A549 (cell line): ENCODE results near the gene TCERG1. TPM values are rescaled to one million over a fixed set of nuclear protein-coding genes. Genes with fewer than 3 reads are reported as not detected.

Source experiments
- ATAC-seq, 2 experiments: fragments of 200-7000 bp in 1 of 2; fragments of >200 bp in 1 of 2; cut with Nextera tagmentation in 1 of 2; cut with Tn5 transposase in 1 of 2; 3 replicates each; pipeline versions ENCODE4 v1.8.0 to v1.9.1; 2018 to 2020; ENCODE audit warnings: mild to moderate bottlenecking in 1 of 2, moderate library complexity in 1 of 2
- CTCF ChIA-PET: fragments of 300-600 bp; sonication (Branson Sonifier 250); formaldehyde crosslinking; extraction: SDS; loops from one replicate; lab custom pipeline; 2021; ENCODE audit warnings: antibody characterized with exemption, inconsistent platforms; lab: Yijun Ruan, JAX
- POLR2A ChIA-PET: fragments of 350-600 bp; formaldehyde crosslinking; extraction: SDS; loops from one replicate; lab custom pipeline; 2021; ENCODE audit warnings: antibody characterized with exemption, inconsistent platforms; lab: Yijun Ruan, JAX
- DNase-seq, 2 experiments: peaks; one replicate each; pipeline versions ENCODE4 v3.0.0 to v3.0.0-alpha.2; 2011 to 2016; ENCODE audit warnings: low read depth in 1 of 2, low spot score in 1 of 2
- FAIRE-seq: peaks from 2 replicates; lab custom pipeline; 2011; peaks lifted over from hg19 to GRCh38; lab: Jason Lieb, UNC
- H3K27ac ChIP-seq, 2 experiments: fragments of >200 bp; sonication (Bioruptor Twin); formaldehyde crosslinking; 3 replicates each; pipeline ENCODE4 v1.5.1; 2016 to 2017
- H3K4me1 ChIP-seq: fragments of >200 bp; sonication (Bioruptor Twin); formaldehyde crosslinking; 3 replicates; pipeline ENCODE4 v1.6.1; 2016
- H3K4me2 ChIP-seq: fragments of >200 bp; sonication (Bioruptor Twin); formaldehyde crosslinking; 3 replicates; pipeline ENCODE4 v1.6.1; 2016
- H3K4me3 ChIP-seq: fragments of >200 bp; sonication (Bioruptor Twin); formaldehyde crosslinking; 3 replicates; pipeline ENCODE4 v1.5.1; 2016
- H3K9me3 ChIP-seq: fragments of >200 bp; sonication (Bioruptor Twin); formaldehyde crosslinking; 3 replicates; pipeline ENCODE4 v1.6.1; 2016
- CHD2 ChIP-seq: fragments of 150-350 bp; IDR thresholded peaks from 2 replicates; pipeline ENCODE4 v1.6.1; 2014; ENCODE audit warnings: low read length; ENCODE audit not compliant: partially characterized antibody
- CTCF ChIP-seq: fragments of >200 bp; sonication (Bioruptor Twin); formaldehyde crosslinking; IDR thresholded peaks from 3 replicates; pipeline ENCODE4 v1.5.1; 2016
- E2F6 ChIP-seq: IDR thresholded peaks from 2 replicates; pipeline ENCODE4 v1.6.1; 2012; ENCODE audit warnings: low read depth, borderline replicate concordance
- EHF ChIP-seq: fragments of 250-450 bp; sonication (Bioruptor Pico); IDR thresholded peaks from 2 replicates; pipeline ENCODE4 v1.5.0; 2020; ENCODE audit warnings: mild to moderate bottlenecking
- FOSB ChIP-seq: fragments of 250-450 bp; sonication (Bioruptor Pico); IDR thresholded peaks from 2 replicates; pipeline ENCODE4 v1.5.0; 2020; ENCODE audit warnings: mild to moderate bottlenecking, moderate library complexity
- FOXS1 ChIP-seq: fragments of 250-450 bp; sonication (Bioruptor Pico); IDR thresholded peaks from 2 replicates; pipeline ENCODE4 v1.5.0; 2020; ENCODE audit warnings: mild to moderate bottlenecking, moderate library complexity
- JUN ChIP-seq, 2 experiments: fragments of >200 bp; sonication (Bioruptor Twin); formaldehyde crosslinking; IDR thresholded peaks; 2 replicates in 1 of 2; 3 replicates in 1 of 2; pipeline ENCODE4 v1.6.1; 2016 to 2017
- JUNB ChIP-seq: fragments of >200 bp; sonication (Bioruptor Twin); formaldehyde crosslinking; IDR thresholded peaks from 2 replicates; pipeline ENCODE4 v1.6.1; 2016
- MAZ ChIP-seq: fragments of 150-350 bp; IDR thresholded peaks from 2 replicates; pipeline ENCODE4 v1.6.1; 2014; ENCODE audit warnings: antibody characterized with exemption, low read depth, low read length, borderline replicate concordance
- NPAS2 ChIP-seq: fragments of 250-450 bp; sonication (Bioruptor Pico); IDR thresholded peaks from 2 replicates; pipeline ENCODE4 v1.8.0; 2022; ENCODE audit warnings: mild to moderate bottlenecking, moderate library complexity, borderline replicate concordance
- NR3C1 ChIP-seq: fragments of >200 bp; sonication (Bioruptor Twin); formaldehyde crosslinking; IDR thresholded peaks from 3 replicates; pipeline ENCODE4 v1.6.1; 2017
- PBX3 ChIP-seq: IDR thresholded peaks from 2 replicates; pipeline ENCODE4 v1.6.1; 2012
- RARB ChIP-seq: fragments of 250-450 bp; sonication (Bioruptor Pico); IDR thresholded peaks from 2 replicates; pipeline ENCODE4 v1.8.0; 2021; ENCODE audit warnings: mild to moderate bottlenecking, moderate library complexity
- RCOR1 ChIP-seq: fragments of 150-350 bp; IDR thresholded peaks from 2 replicates; pipeline ENCODE4 v1.6.1; 2014; ENCODE audit warnings: antibody characterized with exemption, low read length, low read depth
- REST ChIP-seq: fragments of 200-600 bp; sonication (generic); IDR thresholded peaks from 2 replicates; pipeline ENCODE4 v1.6.1; 2016; ENCODE audit warnings: antibody characterized with exemption, mild to moderate bottlenecking, moderate library complexity
- SMC3 ChIP-seq: fragments of >200 bp; sonication (Bioruptor Twin); formaldehyde crosslinking; IDR thresholded peaks from 3 replicates; pipeline ENCODE4 v1.6.1; 2018; ENCODE audit warnings: inconsistent platforms
- SREBF2 ChIP-seq: fragments of 450-650 bp; IDR thresholded peaks from 2 replicates; pipeline ENCODE4 v1.6.1; 2014; ENCODE audit warnings: mild to moderate bottlenecking, moderate library complexity
- TFCP2L1 ChIP-seq: fragments of 250-450 bp; sonication (Bioruptor Pico); IDR thresholded peaks from 2 replicates; pipeline ENCODE4 v1.5.0; 2021; ENCODE audit warnings: mild to moderate bottlenecking
- TP53 ChIP-seq: fragments of 250-450 bp; sonication (Bioruptor Pico); IDR thresholded peaks from 2 replicates; pipeline ENCODE4 v1.5.0; 2021; ENCODE audit warnings: mild to moderate bottlenecking, moderate library complexity
- ZFP36 ChIP-seq: fragments of 450-650 bp; IDR thresholded peaks from 2 replicates; pipeline ENCODE4 v1.6.1; 2014; ENCODE audit warnings: borderline replicate concordance; ENCODE audit not compliant: partially characterized antibody
- ZNF302 ChIP-seq: fragments of 250-450 bp; sonication (Bioruptor Pico); IDR thresholded peaks from 2 replicates; pipeline ENCODE4 v1.9.0; 2021; ENCODE audit warnings: inconsistent platforms, mild to moderate bottlenecking, moderate library complexity
- ZSCAN20 ChIP-seq: fragments of 250-450 bp; sonication (Bioruptor Pico); IDR thresholded peaks from 2 replicates; pipeline ENCODE4 v1.8.0; 2022; ENCODE audit warnings: mild to moderate bottlenecking, moderate library complexity
- WGBS: methylation state at CpG from one replicate; pipeline ENCODE4 v1.1.6; 2017; ENCODE audit errors: missing lambda C conversion rate; 5-methylcytosine and 5-hydroxymethylcytosine counted together
- polyA plus RNA-seq, 4 experiments: library from polyadenylated mRNA; depleted of rRNA in 3 of 4; stranded (reverse); fragments of >200 nt; fragmentation: RNase III in 1 of 4; extraction: RNeasy Plus Mini Kit Qiagen cat#74134 plus additional on column Dnase treatment in 1 of 4; gene quantifications; 2 replicates in 3 of 4; 3 replicates in 1 of 4; pipeline ENCODE4 v1.2.3, GENCODE V29; 2011 to 2017
- TF ChIP-seq, protein P1 (sequence below): IDR thresholded peaks from 2 replicates; pipeline ENCODE4 v1.6.1; 2012

Gene TCERG1
- polyA plus RNA-seq, 2 of the 4 experiments (the other 2 are of a cell fraction) = 49.1 to 73.8 TPM

GRCh38 chr5:146482775-146483174 is 35.6 kb downstream of the TCERG1 start:
- Histone ChIP-seq H3K9me3 (no peaks in the 10 kb centered on the region), H3K4me3 (no peak overlapping the region), H3K4me2 (no peak overlapping the region), H3K4me1 (no peaks in the 10 kb centered on the region), H3K27ac (no peak overlapping the region)
- CTCF ChIA-PET = no interaction called here
- TF ChIP-seq RARB (CRISPR knock-in tag) = no peak
- no peak for TF ChIP-seq FOXS1 (CRISPR knock-in tag)
- TF ChIP-seq MAZ = no peak
- 92% methylated on average over 2 of the region's 2 CpGs for WGBS
- no peak for DNase-seq
- no peak for ATAC-seq
- POLR2A ChIA-PET = no interaction called here
- FAIRE-seq = no peak

- CTCF ChIA-PET = no interaction called here
- no peak for DNase-seq
- Histone ChIP-seq H3K27ac (no peak overlapping the region), H3K4me2 (no peak overlapping the region), H3K9me3 (no peaks in the 10 kb centered on the region), H3K4me3 (no peak overlapping the region), H3K4me1 (no peaks in the 10 kb centered on the region)
- ATAC-seq = no peak
- peak; percentile 18 for FAIRE-seq
- TF ChIP-seq, protein P1, sequence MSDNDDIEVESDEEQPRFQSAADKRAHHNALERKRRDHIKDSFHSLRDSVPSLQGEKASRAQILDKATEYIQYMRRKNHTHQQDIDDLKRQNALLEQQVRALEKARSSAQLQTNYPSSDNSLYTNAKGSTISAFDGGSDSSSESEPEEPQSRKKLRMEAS = no peak
- TF ChIP-seq PBX3 (no peak), E2F6 (no peak), EHF (no peak), ZNF302 (CRISPR knock-in tag) (no peak), JUNB (no peak), JUN (IDR thresholded peaks at IDR 0.05) (no peak), ZSCAN20 (no peak), CHD2 (no peak), SREBF2 (no peak), ZFP36 (no peak)
- POLR2A ChIA-PET = no interaction called here
These were observed 37.7 kb downstream of the TCERG1 start for GRCh38 chr5:146484714-146485391.

GRCh38 chr5:146490089-146490843 is 43.1 kb downstream of the TCERG1 start:
- CTCF ChIA-PET = interaction anchor here (1.0 to 1.3 kb wide), 2 partner anchors 10 to 43 kb away, joined by 3 read pairs; partner anchors contain the start of gene TCERG1
- WGBS = 90% methylated on average over 3 of the region's 3 CpGs
- TF ChIP-seq E2F6 (no peak), NR3C1 (no peak), RCOR1 (no peak), RARB (CRISPR knock-in tag) (no peak), JUN (IDR thresholded peaks at IDR 0.05) (no peak), NPAS2 (CRISPR knock-in tag) (no peak)
- TF ChIP-seq, all 56 proteins: peak for 0
- H3K27ac ChIP-seq = no peak overlapping the region
- H3K9me3 ChIP-seq = no peaks in the 10 kb centered on the region
- H3K4me3 ChIP-seq = no peak overlapping the region
- POLR2A ChIA-PET = no interaction called here
- FAIRE-seq (no peak), ATAC-seq (no peak), DNase-seq (no peak)
- no peak overlapping the region for H3K4me2 ChIP-seq
- no peaks in the 10 kb centered on the region for H3K4me1 ChIP-seq

DNA sequence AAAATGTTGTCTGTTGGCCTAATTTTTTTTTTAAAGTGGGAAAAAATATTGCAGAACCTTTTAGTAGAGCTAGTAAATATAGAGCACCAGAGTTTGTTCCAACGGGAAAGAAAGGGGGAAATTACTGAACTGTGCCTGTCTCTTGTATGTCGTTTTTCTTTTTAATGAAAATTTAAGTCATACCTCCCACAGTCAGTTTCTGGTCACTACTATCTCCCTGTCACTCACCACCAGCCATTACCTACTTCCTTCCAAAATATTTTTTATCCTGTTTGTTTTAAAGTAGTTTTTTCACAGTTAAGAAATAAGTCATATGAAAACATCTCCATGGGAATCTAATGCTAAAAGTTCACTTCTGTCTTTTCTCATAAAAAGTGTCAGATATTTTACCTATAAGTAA is 47.5 kb downstream of the TCERG1 start:
- 79% methylated on average over 2 of the region's 2 CpGs for WGBS
- no peak for FAIRE-seq
- CTCF ChIA-PET = no interaction called here
- no peak for TF ChIP-seq REST
- no peak for TF ChIP-seq TFCP2L1 (CRISPR knock-in tag)
- TF ChIP-seq FOSB = no peak
- TF ChIP-seq TP53 (CRISPR knock-in tag) = no peak
- no peak for TF ChIP-seq SMC3
- TF ChIP-seq CTCF = no peak

More for the DNA sequence above, 47.5 kb downstream of the TCERG1 start:
- Histone ChIP-seq H3K27ac (no peak overlapping the region), H3K4me1 (no peaks in the 10 kb centered on the region), H3K9me3 (no peaks in the 10 kb centered on the region), H3K4me2 (no peak overlapping the region), H3K4me3 (no peak overlapping the region)
- DNase-seq = no peak
- POLR2A ChIA-PET = no interaction called here
- no peak for ATAC-seq
